Fibroblast of skin of back (primary cell): ENCODE data around the gene LRCH1.

Experiments
- DNase-seq: peaks from one replicate; pipeline ENCODE4 v3.0.0-alpha.2; 2013

The LRCH1 gene

GRCh38 chr13:46536341-46536740 lies 16.6 kb upstream of the LRCH1 start:
- DNase-seq, result no peak

- no peak for DNase-seq
Observed at GRCh38 chr13:46539231-46539630, 13.7 kb upstream of the LRCH1 start.

GRCh38 chr13:46541210-46541609 lies 11.8 kb upstream of the LRCH1 start:
- DNase-seq, result no peak

DNA sequence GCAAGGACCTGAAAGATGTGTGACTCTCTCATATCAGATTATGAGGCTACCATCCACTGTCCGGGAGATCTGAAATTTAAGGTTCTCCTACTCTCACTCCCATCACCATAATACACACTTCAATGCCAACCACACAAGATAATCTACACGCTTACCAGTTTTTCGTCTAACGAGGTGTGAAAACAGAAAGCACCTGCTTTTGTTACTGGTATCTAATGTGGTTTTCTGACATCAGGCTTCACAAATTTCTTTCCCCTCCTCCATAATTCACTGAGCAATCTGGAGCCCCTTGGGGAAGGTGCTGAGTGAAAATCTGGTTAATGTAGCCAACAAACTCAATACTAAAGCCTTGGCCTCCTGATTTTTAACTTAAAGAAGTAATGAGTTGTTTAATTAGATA lies 10.1 kb upstream of the LRCH1 start:
- no peak for DNase-seq

DNA sequence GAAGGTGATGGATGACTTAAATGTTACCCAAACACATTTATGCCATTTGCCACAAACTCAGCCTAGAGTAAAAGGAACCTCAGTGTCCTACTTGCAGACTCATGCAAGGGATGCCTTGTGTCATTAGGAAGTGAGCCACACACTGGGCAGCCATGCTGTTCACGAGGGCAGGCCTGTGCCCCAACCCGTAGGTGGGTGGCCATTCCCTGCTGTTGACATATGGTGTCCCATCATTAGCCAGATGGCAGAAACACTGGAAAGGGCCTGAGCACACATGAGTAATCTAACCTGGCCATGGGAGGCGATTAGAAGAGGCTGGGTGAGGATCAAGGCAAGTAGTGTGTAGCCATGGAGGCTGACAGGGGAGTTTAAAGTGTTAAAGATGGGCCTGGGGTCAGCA lies 9.7 kb upstream of the LRCH1 start:
- DNase-seq, result no peak

DNA sequence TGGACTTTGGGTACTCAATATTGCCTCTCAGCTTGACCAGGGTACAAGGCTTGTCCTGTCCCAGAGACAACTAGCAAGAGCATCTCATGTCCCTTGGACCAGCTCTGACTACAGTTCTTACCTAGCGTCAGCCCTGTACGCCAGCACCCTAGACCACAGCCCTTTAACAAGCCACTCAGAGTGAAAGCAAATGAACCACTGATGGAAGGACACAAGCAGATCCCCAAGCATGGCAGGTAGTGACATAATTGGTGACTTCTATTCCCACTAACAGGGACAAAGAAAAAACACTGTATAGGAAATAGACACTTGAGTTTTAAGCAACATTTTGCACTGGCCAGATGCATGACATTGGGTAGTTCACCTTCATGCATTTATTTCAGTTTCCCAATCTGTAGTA lies 8.8 kb upstream of the LRCH1 start:
- no peak for DNase-seq

- no peak for DNase-seq
Observed at GRCh38 chr13:46544811-46545210, 8.2 kb upstream of the LRCH1 start.

GRCh38 chr13:46546084-46546768 lies 6.7 kb upstream of the LRCH1 start:
- no peak for DNase-seq

DNA sequence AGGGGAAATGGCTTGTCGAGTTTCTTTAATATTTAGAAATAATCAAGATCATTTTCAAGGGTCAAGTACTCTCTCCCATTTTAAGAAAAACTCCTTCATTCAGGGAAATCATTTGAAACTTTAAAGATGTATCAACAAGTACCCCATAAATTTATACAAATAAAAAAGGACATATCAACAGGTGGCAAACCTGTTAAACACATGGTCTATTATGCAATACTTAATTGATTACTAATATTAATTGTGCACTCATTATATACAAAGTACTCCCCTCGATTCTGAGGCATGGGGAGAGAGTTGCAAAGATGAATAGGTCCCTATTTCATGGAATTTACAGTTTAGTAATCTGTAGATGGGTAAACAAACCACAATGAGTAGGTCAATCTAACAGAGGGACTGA lies 2.1 kb upstream of the LRCH1 start:
- no peak for DNase-seq

GRCh38 chr13:46551410-46552302 lies 1.3 kb upstream of the LRCH1 start:
- DNase-seq, result peak; percentile 89

DNA sequence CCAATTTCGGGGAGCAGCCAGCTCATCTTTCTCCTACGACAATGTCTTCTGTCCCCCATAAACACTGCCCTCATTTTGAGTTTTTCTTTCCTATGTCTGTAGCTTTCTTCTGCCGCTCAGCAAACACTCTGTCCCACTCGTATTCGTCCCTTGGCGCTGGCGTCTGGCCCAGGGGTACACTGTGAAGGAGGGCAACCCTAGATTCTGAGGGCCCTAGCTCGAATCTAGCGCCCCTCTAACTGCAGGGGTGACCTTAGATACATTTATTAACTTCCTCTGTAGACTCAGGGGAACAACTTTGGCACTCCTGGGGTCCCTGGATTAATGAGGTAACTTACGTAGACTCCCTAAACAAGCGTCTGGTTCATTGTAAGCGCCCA lies 677 bp upstream of the LRCH1 start:
- no peak for DNase-seq

- DNase-seq, result no peak
Observed at GRCh38 chr13:46553521-46553885, 533 bp downstream of the LRCH1 start.

DNA sequence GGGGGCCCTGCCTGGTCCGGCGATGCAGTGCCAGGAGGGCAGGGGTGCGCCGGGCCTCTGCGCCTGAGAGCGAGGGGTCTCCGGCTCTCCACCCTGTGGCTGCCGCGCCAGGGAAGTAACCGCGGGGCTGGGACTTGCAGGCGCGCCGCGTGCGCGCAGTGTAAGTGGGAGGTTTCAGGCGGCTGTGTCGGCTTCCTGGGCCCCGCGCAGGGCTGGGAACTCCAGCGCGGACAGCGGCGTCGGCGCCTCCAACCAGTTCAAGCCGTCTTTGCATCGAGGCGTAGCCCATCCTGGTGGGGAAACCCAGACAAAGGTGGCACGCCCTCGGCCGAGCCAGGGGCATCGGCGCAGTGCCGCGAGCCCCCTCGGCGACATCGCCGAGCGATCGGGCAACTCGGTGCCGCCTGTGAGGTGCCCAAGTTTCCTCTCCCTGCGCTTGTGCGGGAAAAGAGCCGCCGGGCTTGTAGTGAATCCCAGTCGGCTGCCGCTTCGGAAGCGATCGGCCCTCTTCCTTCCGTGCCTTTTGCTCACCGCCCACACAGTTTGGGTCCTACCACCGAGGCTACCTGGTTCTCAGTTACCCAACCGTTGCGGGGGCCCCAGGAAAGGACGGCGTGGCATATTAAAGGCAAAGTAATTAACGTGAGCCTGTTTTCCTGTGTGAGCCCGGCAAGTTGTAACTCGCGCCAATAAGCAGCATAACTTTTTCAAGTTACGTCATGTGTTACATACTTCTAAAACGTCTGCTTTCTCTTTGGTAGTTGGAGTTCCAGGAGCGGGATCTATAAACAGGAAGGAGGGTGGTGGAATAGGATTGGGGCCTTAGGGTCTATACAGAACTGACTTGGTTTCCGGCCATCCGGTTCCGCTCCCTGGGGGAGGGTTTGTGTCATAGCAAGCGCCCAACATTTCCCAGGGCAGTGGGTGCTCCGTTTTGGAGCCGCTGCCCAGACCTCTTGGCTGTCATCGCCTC lies 1.2 kb downstream of the LRCH1 start:
- DNase-seq, result peak; percentile 90

GRCh38 chr13:46554951-46555350 lies 2.0 kb downstream of the LRCH1 start:
- DNase-seq, result no peak

GRCh38 chr13:46555722-46556417 lies 2.9 kb downstream of the LRCH1 start:
- DNase-seq, result no peak

DNA sequence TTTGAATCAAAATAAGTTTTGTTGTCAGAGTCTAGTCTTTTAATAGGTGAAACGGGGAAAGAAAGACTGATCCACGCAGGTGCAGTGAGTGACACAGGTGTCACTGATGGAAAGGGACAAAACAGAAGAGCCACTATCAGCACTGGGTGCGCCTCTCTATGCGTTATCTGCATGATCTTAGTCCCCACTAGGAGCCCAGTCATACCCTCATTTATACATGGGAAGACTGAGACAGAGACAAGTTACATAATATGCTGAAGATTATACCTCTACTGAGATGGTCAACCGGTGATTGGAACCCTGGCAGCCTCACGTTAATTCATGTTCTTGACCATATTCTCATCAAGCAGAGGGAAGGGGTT lies 3.4 kb downstream of the LRCH1 start:
- no peak for DNase-seq

DNA sequence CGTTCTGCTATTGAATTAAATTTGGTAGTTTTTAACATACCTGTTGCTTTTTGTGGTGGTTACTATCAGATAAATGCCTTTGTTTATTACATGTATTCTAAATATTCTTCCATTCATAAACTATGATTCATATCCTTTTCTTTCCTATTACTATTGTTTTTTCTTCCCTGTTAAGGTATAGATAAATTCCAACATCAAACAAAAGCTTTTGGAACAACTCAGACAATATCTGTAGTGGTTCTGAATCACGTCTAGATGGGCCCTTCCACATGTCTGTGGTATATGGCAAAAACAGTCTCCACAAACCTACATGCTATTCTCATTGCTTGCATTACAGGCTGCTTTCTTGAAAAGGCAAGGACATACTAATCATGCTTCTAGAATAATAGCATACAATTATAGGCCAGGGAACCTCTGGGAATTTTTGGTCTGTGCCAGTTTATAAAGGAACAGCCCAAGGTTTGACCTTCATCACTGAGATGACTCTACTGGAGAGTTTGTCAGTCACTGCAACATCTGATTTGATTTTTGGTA lies 6.4 kb downstream of the LRCH1 start:
- DNase-seq, result no peak

DNA sequence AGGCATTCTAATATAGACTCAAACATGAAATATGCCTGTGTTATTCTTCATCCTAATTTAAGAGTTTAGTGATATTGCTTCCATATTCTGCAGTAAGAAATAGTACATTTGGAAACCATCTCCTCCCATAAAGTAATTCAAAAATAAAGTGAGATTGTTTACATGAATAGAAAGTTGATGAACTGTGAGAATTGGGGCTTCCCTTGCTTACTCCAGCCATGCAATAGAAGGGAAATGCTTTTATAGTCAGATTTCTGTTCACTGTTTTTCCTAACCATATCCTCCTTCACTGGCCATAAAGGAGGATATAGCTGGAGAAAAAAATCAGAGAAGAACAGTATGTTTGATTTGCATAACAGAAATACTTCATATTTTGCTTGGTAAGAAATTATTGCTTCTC lies 7.8 kb downstream of the LRCH1 start:
- DNase-seq, result no peak

- no peak for DNase-seq
Observed at GRCh38 chr13:46561286-46561685, 8.3 kb downstream of the LRCH1 start.

- no peak for DNase-seq
Observed at GRCh38 chr13:46561691-46562090, 8.7 kb downstream of the LRCH1 start.

- no peak for DNase-seq
Observed at GRCh38 chr13:46562152-46562551, 9.2 kb downstream of the LRCH1 start.

GRCh38 chr13:46562581-46562980 lies 9.6 kb downstream of the LRCH1 start:
- no peak for DNase-seq
